T47D (cell line): Measurements from ENCODE around the gene LCN2.

Experiments used
- DNase-seq, 2 experiments: peaks; one replicate each; pipeline versions ENCODE4 v3.0.0 to v3.0.0-alpha.2; 2011 to 2012; ENCODE audit warnings: low read depth in 1 of 2, low spot score in 1 of 2
- JUND ChIP-seq: IDR thresholded peaks from 2 replicates; pipeline ENCODE4 v1.6.1; 2012; ENCODE audit warnings: low read depth
- in situ Hi-C: cut with HindIII; loops from 2 replicates; pipeline ENCODE4 v1.10.0; 2016; ENCODE audit warnings: low sequenced_read_pairs, low pct_unique_long_range_greater_than_20kb

LCN2 gene

GRCh38 chr9:128202648-128203023 is 53.4 kb downstream of the LCN2 start:
- in situ Hi-C loops = no loop called here
- TF ChIP-seq JUND = no peak
- no peak for DNase-seq
